ENCODE results near the gene SEC16B.
A peak's percentile ranks its signal among the peaks of the same experiment; 100 is the strongest.

SEC16B gene

GRCh38 chr1:177969109-177969508, 749 bp downstream of the SEC16B start:
- Histone ChIP-seq H3K4me3 (no peak overlapping the region), H3K9me3 (no peaks in the 10 kb centered on the region), H3K27me3 (ENCODE audit: low read depth) (no peaks in the 10 kb centered on the region), H3K36me3 (replicated peaks) (no peaks in the 10 kb centered on the region), H3K4me1 (no peaks in the 10 kb centered on the region)
- in situ Hi-C loops (cut with MboI; ENCODE audit: low sequenced_read_pairs): no loop called here
- no peak for DNase-seq (ENCODE audit: low spot score in 2 of 2)

GRCh38 chr1:177966199-177966598, 3.7 kb downstream of the SEC16B start:
- H3K9me3 ChIP-seq: no peaks in the 10 kb centered on the region
- in situ Hi-C loops (cut with MboI; ENCODE audit: low sequenced_read_pairs): no loop called here
- H3K27me3 ChIP-seq (ENCODE audit: low read depth): no peaks in the 10 kb centered on the region
- no peaks in the 10 kb centered on the region for H3K4me1 ChIP-seq
- H3K36me3 ChIP-seq (replicated peaks): no peaks in the 10 kb centered on the region
- H3K4me3 ChIP-seq: no peak overlapping the region
- no peak for DNase-seq (ENCODE audit: low spot score in 2 of 2)

- in situ Hi-C loops (cut with MboI; ENCODE audit: low sequenced_read_pairs): no loop called here
- no peaks in the 10 kb centered on the region for H3K36me3 ChIP-seq (replicated peaks)
- DNase-seq (ENCODE audit: low spot score in 2 of 2): no peak
- no peak overlapping the region for H3K4me3 ChIP-seq
- no peaks in the 10 kb centered on the region for H3K9me3 ChIP-seq
- H3K27me3 ChIP-seq (ENCODE audit: low read depth): no peaks in the 10 kb centered on the region
- peaks cover under 1% of the 10 kb centered on the region for H3K4me1 ChIP-seq
These were observed 4.6 kb downstream of the SEC16B start for GRCh38 chr1:177965293-177965692.

GRCh38 chr1:177964336-177964735, 5.5 kb downstream of the SEC16B start:
- no peaks in the 10 kb centered on the region for H3K36me3 ChIP-seq (replicated peaks)
- H3K4me3 ChIP-seq: no peak overlapping the region
- in situ Hi-C loops (cut with MboI; ENCODE audit: low sequenced_read_pairs): no loop called here
- H3K9me3 ChIP-seq: no peaks in the 10 kb centered on the region
- H3K27me3 ChIP-seq (ENCODE audit: low read depth): no peaks in the 10 kb centered on the region
- H3K4me1 ChIP-seq: peaks cover 9% of the 10 kb centered on the region
- no peak for DNase-seq (ENCODE audit: low spot score in 2 of 2)

GRCh38 chr1:177960939-177961622, 8.8 kb downstream of the SEC16B start:
- in situ Hi-C loops (cut with MboI; ENCODE audit: low sequenced_read_pairs): no loop called here
- H3K27me3 ChIP-seq (ENCODE audit: low read depth): no peaks in the 10 kb centered on the region
- H3K4me1 ChIP-seq: peaks cover 10% of the 10 kb centered on the region
- no peaks in the 10 kb centered on the region for H3K9me3 ChIP-seq
- no peak for DNase-seq (ENCODE audit: low spot score in 2 of 2)
- H3K4me3 ChIP-seq: no peak overlapping the region
- no peaks in the 10 kb centered on the region for H3K36me3 ChIP-seq (replicated peaks)

- in situ Hi-C loops (cut with MboI; ENCODE audit: low sequenced_read_pairs): no loop called here
These were observed 9.9 kb downstream of the SEC16B start for GRCh38 chr1:177959811-177960515.

GRCh38 chr1:177958092-177958491, 11.8 kb downstream of the SEC16B start:
- H3K9me3 ChIP-seq: no peaks in the 10 kb centered on the region
- no peak overlapping the region for H3K4me3 ChIP-seq
- H3K27me3 ChIP-seq (ENCODE audit: low read depth): no peaks in the 10 kb centered on the region
- peaks cover 10% of the 10 kb centered on the region for H3K4me1 ChIP-seq
- no peaks in the 10 kb centered on the region for H3K36me3 ChIP-seq (replicated peaks)
- in situ Hi-C loops (cut with MboI; ENCODE audit: low sequenced_read_pairs): no loop called here
- no peak for DNase-seq (ENCODE audit: low spot score in 2 of 2)

More at GRCh38 chr1:177959811-177960515, 9.9 kb downstream of the SEC16B start:
- Histone ChIP-seq H3K36me3 (replicated peaks) (no peaks in the 10 kb centered on the region), H3K9me3 (no peaks in the 10 kb centered on the region), H3K27me3 (ENCODE audit: low read depth) (no peaks in the 10 kb centered on the region), H3K4me1 (peaks cover 10% of the 10 kb centered on the region), H3K4me3 (no peak overlapping the region)
- peak; percentile 28 to 71 for DNase-seq (ENCODE audit: low spot score in 2 of 2)

GRCh38 chr1:177954076-177954475, 15.8 kb downstream of the SEC16B start:
- no peaks in the 10 kb centered on the region for H3K27me3 ChIP-seq (ENCODE audit: low read depth)
- in situ Hi-C loops (cut with MboI; ENCODE audit: low sequenced_read_pairs): no loop called here
- no peak for DNase-seq (ENCODE audit: low spot score in 2 of 2)
- H3K4me3 ChIP-seq: no peak overlapping the region
- H3K36me3 ChIP-seq (replicated peaks): no peaks in the 10 kb centered on the region
- no peaks in the 10 kb centered on the region for H3K4me1 ChIP-seq
- no peaks in the 10 kb centered on the region for H3K9me3 ChIP-seq

- H3K9me3 ChIP-seq: no peaks in the 10 kb centered on the region
- no peaks in the 10 kb centered on the region for H3K27me3 ChIP-seq (ENCODE audit: low read depth)
- H3K4me3 ChIP-seq: no peak overlapping the region
- H3K36me3 ChIP-seq (replicated peaks): no peaks in the 10 kb centered on the region
- H3K4me1 ChIP-seq: peaks cover 4% of the 10 kb centered on the region
- in situ Hi-C loops (cut with MboI; ENCODE audit: low sequenced_read_pairs): no loop called here
- no peak for DNase-seq (ENCODE audit: low spot score in 2 of 2)
These were observed 16.3 kb downstream of the SEC16B start for GRCh38 chr1:177953549-177953948.

- in situ Hi-C loops (cut with MboI; ENCODE audit: low sequenced_read_pairs): no loop called here
- peaks cover 5% of the 10 kb centered on the region for H3K4me1 ChIP-seq
These were observed 17.2 kb downstream of the SEC16B start for GRCh38 chr1:177952691-177953090.

GRCh38 chr1:177952249-177952648, 17.6 kb downstream of the SEC16B start:
- DNase-seq (ENCODE audit: low spot score in 2 of 2): no peak
- in situ Hi-C loops (cut with MboI; ENCODE audit: low sequenced_read_pairs): no loop called here

More at GRCh38 chr1:177952691-177953090, 17.2 kb downstream of the SEC16B start:
- H3K36me3 ChIP-seq (replicated peaks): no peaks in the 10 kb centered on the region
- H3K9me3 ChIP-seq: no peaks in the 10 kb centered on the region
- no peak overlapping the region for H3K4me3 ChIP-seq
- DNase-seq (ENCODE audit: low spot score in 2 of 2): no peak
- no peaks in the 10 kb centered on the region for H3K27me3 ChIP-seq (ENCODE audit: low read depth)

GRCh38 chr1:177950506-177950905, 19.4 kb downstream of the SEC16B start:
- in situ Hi-C loops (cut with MboI; ENCODE audit: low sequenced_read_pairs): no loop called here
- no peaks in the 10 kb centered on the region for H3K27me3 ChIP-seq (ENCODE audit: low read depth)
- no peak for DNase-seq (ENCODE audit: low spot score in 2 of 2)
- peaks cover 5% of the 10 kb centered on the region for H3K4me1 ChIP-seq
- H3K4me3 ChIP-seq: no peak overlapping the region
- H3K9me3 ChIP-seq: no peaks in the 10 kb centered on the region
- H3K36me3 ChIP-seq (replicated peaks): no peaks in the 10 kb centered on the region

More at GRCh38 chr1:177952249-177952648, 17.6 kb downstream of the SEC16B start:
- no peak overlapping the region for H3K4me3 ChIP-seq
- no peaks in the 10 kb centered on the region for H3K27me3 ChIP-seq (ENCODE audit: low read depth)
- no peaks in the 10 kb centered on the region for H3K36me3 ChIP-seq (replicated peaks)
- H3K4me1 ChIP-seq: peaks cover 5% of the 10 kb centered on the region
- no peaks in the 10 kb centered on the region for H3K9me3 ChIP-seq

GRCh38 chr1:177948336-177948972, 21.4 kb downstream of the SEC16B start:
- Histone ChIP-seq H3K9me3 (no peaks in the 10 kb centered on the region), H3K4me3 (no peak overlapping the region), H3K36me3 (replicated peaks) (no peaks in the 10 kb centered on the region), H3K27me3 (ENCODE audit: low read depth) (no peaks in the 10 kb centered on the region), H3K4me1 (peaks cover 5% of the 10 kb centered on the region)
- in situ Hi-C loops (cut with MboI; ENCODE audit: low sequenced_read_pairs): loop anchor here (10.0 kb wide), 1 partner anchor 1054 kb away; no protein-coding TSS in a partner anchor
- DNase-seq (ENCODE audit: low spot score in 2 of 2): peak; percentile 68 to 76

- Histone ChIP-seq H3K36me3 (replicated peaks) (no peaks in the 10 kb centered on the region), H3K4me1 (peaks cover 5% of the 10 kb centered on the region), H3K9me3 (no peaks in the 10 kb centered on the region), H3K4me3 (no peak overlapping the region), H3K27me3 (ENCODE audit: low read depth) (no peaks in the 10 kb centered on the region)
- DNase-seq (ENCODE audit: low spot score in 2 of 2): no peak
- in situ Hi-C loops (cut with MboI; ENCODE audit: low sequenced_read_pairs): loop anchor here (10.0 kb wide), 1 partner anchor 1053 kb away; no protein-coding TSS in a partner anchor
These were observed 22.2 kb downstream of the SEC16B start for GRCh38 chr1:177947623-177948022.

Data from HAP-1 (cell line).